Dendritic cell treated with granulocyte-macrophage colony-stimulating factor and Interleukin-4, amounts not matched to agents 40 ng/mL and 50 ng/mL, for 4 days (primary cell): ENCODE results near the gene STX17.

Source experiments
- H3K27ac Mint-ChIP-seq: one replicate; pipeline ENCODE4 v1.8.0; 2022; ENCODE audit warnings: mild to moderate bottlenecking, mixed read lengths
- H3K27me3 Mint-ChIP-seq: one replicate; pipeline ENCODE4 v1.8.0; 2022; ENCODE audit warnings: mild to moderate bottlenecking, mixed read lengths
- H3K36me3 Mint-ChIP-seq: one replicate; pipeline ENCODE4 v1.8.0; 2022; ENCODE audit warnings: low read depth, mixed read lengths
- H3K4me1 Mint-ChIP-seq: one replicate; pipeline ENCODE4 v1.8.0; 2022; ENCODE audit warnings: low read depth, mixed read lengths
- H3K4me3 Mint-ChIP-seq: one replicate; pipeline ENCODE4 v1.8.0; 2022; ENCODE audit warnings: mild to moderate bottlenecking, moderate library complexity, mixed read lengths
- H3K9me3 Mint-ChIP-seq: one replicate; pipeline ENCODE4 v1.8.0; 2022; ENCODE audit warnings: mixed read lengths
- intact Hi-C: fragments of 100-400 bp; cut with micrococcal nuclease; formaldehyde crosslinking; loops from one replicate; pipeline ENCODE4 v1.15.0; 2022

Gene STX17

DNA sequence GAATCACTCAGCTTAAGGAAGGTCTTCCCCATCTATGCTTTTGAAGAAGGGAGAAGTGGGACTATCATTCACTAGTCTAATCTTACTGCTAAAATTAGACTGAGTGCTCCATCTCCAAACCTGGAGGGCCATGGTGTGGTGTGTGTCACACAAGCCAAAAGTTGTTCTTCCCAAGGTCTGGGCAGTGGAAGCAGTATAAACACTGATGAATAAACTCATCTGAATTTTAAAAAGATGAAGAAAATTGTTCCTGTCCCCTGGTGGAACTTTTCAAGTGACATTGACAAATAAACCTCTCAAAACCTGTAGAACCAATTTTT is 16.2 kb downstream of the STX17 start:
- no peaks in the 10 kb centered on the region for H3K4me1 Mint-ChIP-seq
- no peak overlapping the region for H3K27ac Mint-ChIP-seq
- peaks cover 30% of the 10 kb centered on the region for H3K9me3 Mint-ChIP-seq
- no peaks in the 10 kb centered on the region for H3K27me3 Mint-ChIP-seq
- H3K4me3 Mint-ChIP-seq = no peak overlapping the region
- peaks cover 76% of the 10 kb centered on the region for H3K36me3 Mint-ChIP-seq
- intact Hi-C loops = no loop called here

DNA sequence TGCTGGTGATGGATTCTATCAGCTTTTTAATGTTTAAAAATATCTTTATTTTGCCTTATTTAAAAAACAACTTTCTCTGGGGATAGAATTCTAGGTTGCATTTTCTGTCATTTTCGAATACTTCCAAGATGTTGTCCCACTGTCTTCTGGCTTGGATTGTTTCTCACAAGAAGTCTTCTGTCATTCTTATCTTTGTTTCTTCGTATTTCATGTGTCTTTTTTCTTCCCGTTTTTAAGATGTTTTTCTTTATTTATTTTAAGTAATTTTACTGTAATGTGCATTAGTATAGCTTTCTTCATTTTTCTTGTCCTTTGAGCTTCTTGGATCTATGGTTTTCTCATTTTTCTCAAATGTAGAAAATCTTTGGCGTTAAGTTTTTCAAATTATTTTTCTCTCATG is 19.1 kb downstream of the STX17 start:
- no peaks in the 10 kb centered on the region for H3K4me1 Mint-ChIP-seq
- H3K9me3 Mint-ChIP-seq = peaks cover 30% of the 10 kb centered on the region
- H3K36me3 Mint-ChIP-seq = peaks cover 65% of the 10 kb centered on the region
- intact Hi-C loops = no loop called here
- no peaks in the 10 kb centered on the region for H3K27me3 Mint-ChIP-seq
- no peak overlapping the region for H3K4me3 Mint-ChIP-seq
- no peak overlapping the region for H3K27ac Mint-ChIP-seq

DNA sequence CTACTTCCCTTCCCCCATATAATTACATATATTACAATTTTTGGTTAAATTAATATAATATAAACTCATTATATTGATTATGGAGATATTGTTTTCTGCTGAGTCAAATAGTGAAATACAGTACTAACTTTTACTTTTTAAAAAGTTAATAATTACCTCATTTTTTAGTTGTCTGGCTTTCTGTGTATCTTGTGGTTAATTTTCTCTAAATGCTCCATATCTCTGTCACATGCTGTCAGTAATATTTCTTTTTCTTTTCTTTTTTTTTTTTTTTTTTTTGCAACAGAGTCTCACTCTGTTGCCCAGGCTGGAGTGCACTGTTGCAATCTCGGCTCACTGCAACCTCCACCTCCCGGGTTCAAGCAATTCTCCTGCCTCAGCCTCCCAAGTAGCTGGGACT is 23.2 kb downstream of the STX17 start:
- peaks cover 17% of the 10 kb centered on the region for H3K9me3 Mint-ChIP-seq
- H3K27me3 Mint-ChIP-seq = no peaks in the 10 kb centered on the region
- intact Hi-C loops = no loop called here
- no peaks in the 10 kb centered on the region for H3K4me1 Mint-ChIP-seq
- H3K4me3 Mint-ChIP-seq = no peak overlapping the region
- no peak overlapping the region for H3K27ac Mint-ChIP-seq
- peaks cover 42% of the 10 kb centered on the region for H3K36me3 Mint-ChIP-seq

DNA sequence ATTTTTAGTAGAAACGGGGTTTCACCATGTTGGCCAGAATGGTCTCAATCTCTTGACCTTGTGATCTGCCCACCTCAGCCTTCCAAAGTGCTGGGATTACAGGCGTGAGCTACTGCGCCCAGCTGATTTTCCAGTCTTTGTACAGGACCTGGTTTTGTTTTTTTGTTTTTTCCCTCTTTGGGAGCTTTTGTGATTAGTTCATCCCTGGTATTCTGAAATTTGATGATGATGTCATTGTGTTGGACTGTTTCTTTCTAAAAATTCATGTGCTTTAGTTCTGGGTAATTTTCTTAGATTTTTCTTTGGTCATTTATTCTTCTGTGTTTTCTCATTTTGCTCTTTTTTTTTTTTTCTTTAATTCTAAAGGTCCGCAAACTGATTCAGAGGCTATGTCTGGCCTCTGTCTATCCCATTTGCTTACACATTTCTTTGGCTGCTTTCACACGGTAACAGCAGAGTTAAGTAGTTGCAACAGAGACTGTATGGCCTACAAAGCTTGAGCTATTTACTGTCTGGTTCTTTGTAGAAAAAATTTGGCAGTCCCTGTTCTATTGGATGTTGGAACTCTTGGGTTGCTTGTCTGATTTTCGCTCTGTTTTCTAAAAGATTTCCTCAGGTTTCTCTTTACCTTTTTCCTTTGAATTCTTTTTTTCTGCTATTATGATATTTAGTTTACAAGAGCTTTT is 24.8 kb downstream of the STX17 start:
- intact Hi-C loops = no loop called here
- Mint-ChIP-seq H3K27ac (no peak overlapping the region), H3K27me3 (no peaks in the 10 kb centered on the region), H3K36me3 (peaks cover 27% of the 10 kb centered on the region), H3K4me3 (no peak overlapping the region), H3K9me3 (peaks cover under 1% of the 10 kb centered on the region), H3K4me1 (no peaks in the 10 kb centered on the region)

DNA sequence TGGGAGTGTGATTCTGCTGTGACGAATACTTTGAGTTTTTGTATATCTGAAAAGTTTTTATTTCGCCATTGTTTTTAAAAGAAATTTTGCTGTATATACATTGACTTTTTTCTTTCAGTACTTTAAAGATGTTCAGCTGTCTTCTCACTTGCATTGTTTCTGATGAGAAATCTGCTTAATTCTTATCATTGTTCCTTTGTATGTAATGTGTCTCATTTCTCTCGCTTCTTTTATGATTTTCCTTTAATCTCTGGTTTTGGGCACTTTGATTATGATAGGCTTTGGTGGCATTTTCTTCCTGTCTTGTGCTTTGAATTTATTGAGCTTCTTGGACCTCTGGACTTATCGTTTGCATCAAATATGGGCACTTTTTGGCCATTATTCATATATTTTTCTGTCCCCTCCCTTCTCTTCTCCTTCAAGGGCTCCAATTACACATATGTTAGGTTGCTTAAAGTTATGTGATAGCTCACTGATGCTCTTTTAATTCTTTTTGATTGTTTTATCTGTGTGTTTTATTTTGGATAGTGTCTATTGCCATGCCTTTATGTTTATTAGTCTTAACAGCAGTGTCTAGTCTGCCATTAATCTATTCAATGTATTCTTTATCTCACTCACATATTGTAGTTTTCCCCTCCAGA is 30.6 kb downstream of the STX17 start:
- Mint-ChIP-seq H3K4me1 (no peaks in the 10 kb centered on the region), H3K27me3 (no peaks in the 10 kb centered on the region), H3K36me3 (peaks cover 16% of the 10 kb centered on the region), H3K27ac (no peak overlapping the region), H3K9me3 (peaks cover 17% of the 10 kb centered on the region), H3K4me3 (no peak overlapping the region)
- intact Hi-C loops = no loop called here

DNA sequence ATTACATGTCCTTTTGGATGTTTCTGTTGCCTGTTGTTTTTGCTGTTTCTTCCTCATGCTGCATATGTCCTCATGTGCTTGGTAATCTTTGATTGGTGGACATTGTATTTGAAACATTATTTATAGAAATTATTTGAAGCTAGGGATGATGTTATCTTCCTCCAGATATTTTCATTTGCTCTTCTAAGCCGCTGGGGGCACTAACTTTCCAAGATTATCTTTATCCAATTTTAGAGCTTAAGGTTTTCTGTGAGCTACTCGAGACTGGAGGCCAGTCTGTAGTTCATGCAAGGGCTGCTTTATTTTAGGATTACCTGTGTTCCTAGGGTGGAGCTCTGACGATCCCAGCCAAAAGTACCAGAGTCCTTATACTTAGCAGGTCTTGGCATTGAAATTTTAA is 40.9 kb downstream of the STX17 start:
- Mint-ChIP-seq H3K27ac (no peak overlapping the region), H3K9me3 (no peaks in the 10 kb centered on the region), H3K36me3 (peaks cover 7% of the 10 kb centered on the region), H3K4me1 (no peaks in the 10 kb centered on the region), H3K27me3 (no peaks in the 10 kb centered on the region), H3K4me3 (no peak overlapping the region)
- intact Hi-C loops = no loop called here

DNA sequence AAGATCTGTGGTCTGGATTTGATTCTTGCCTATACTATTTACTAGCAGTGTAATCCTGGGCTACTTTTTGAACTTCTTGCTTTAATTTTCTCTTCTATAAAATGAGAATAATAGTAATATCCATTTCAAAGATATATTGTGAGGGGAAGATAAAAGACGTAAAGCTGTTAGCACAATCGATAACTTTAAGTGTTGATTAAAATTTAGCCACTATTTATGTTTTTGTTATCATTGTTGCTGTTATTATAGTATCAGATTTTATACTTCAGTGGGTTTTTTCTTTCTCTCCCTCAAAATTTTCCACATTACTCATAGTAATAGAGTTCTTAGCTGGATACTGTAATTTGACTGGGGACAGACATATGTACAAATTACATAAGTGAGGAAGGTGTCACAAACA is 42.0 kb downstream of the STX17 start:
- H3K9me3 Mint-ChIP-seq = no peaks in the 10 kb centered on the region
- no peak overlapping the region for H3K4me3 Mint-ChIP-seq
- no peaks in the 10 kb centered on the region for H3K27me3 Mint-ChIP-seq
- no peak overlapping the region for H3K27ac Mint-ChIP-seq
- H3K36me3 Mint-ChIP-seq = peaks cover 7% of the 10 kb centered on the region
- H3K4me1 Mint-ChIP-seq = no peaks in the 10 kb centered on the region
- intact Hi-C loops = no loop called here

DNA sequence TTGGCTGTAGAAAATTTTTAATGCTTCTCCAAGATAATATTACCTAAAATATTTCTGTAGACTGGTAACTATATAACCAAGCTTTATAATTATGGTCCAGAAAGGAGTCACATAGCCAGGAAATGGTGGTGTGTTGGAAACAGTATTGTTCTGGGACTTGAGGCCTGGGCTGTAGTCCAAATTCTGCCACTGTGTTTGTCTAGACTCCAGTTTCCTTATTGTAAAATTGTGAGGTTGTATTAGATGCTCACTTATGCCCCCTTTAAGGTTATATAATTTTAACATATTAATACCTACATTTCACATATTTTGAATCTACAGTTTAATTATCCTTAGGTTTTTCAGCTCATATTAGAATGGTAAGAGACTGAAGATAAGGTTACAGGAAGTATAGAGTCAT is 42.4 kb downstream of the STX17 start:
- Mint-ChIP-seq H3K36me3 (peaks cover 7% of the 10 kb centered on the region), H3K27ac (no peak overlapping the region), H3K4me1 (no peaks in the 10 kb centered on the region), H3K27me3 (no peaks in the 10 kb centered on the region), H3K4me3 (no peak overlapping the region), H3K9me3 (no peaks in the 10 kb centered on the region)
- intact Hi-C loops = no loop called here

DNA sequence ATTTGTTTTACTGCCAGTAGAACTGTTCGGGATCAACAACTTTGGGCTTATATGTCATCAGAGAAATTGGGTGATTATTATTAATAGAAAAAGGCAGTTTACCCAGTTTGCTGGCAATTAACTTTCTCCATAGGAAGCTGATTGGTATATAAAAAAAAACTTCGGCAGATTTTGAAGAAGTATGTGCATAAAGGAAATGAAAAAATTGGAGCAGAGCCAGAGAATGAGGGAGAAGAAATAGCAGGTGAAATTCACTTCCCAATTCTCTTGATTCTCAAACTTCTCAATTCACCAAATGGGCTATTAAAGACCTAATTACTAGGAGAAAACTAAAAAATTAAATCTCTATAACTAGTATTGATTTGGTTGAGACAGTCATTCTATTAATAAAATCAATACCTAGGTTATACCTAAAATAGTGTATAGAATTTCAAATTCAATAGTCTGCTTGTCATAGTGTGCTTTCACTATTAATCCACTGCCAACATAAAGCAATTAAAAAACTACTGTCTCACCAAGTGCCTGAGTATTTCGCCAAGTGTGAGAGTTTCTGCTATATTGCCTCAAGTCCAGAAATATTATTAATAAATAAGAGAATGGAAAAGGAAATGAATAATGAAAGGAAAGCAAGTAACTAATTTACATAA is 47.5 kb downstream of the STX17 start:
- H3K27me3 Mint-ChIP-seq = no peaks in the 10 kb centered on the region
- no peak overlapping the region for H3K4me3 Mint-ChIP-seq
- H3K36me3 Mint-ChIP-seq = peaks cover 12% of the 10 kb centered on the region
- intact Hi-C loops = no loop called here
- H3K9me3 Mint-ChIP-seq = no peaks in the 10 kb centered on the region
- H3K27ac Mint-ChIP-seq = no peak overlapping the region
- no peaks in the 10 kb centered on the region for H3K4me1 Mint-ChIP-seq

DNA sequence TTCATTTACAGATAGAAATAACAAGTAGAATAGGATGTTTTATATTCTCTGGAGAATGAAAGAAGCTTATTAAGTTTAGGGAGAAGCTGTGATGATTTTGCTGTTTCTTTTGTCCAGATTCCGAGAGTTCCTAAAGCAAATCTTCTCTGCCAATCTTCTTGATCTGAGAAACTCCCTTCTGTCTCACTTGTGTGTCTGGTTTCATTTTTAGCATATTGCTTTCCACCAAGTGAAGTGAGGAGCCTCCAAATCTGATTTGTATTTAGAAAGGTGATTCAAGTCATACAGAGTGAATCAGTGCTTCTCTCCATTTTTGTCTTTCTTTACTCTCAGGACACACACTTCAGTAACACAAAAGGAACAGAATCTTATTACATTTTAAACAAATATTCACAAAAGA is 48.4 kb downstream of the STX17 start:
- no peaks in the 10 kb centered on the region for H3K4me1 Mint-ChIP-seq

DNA sequence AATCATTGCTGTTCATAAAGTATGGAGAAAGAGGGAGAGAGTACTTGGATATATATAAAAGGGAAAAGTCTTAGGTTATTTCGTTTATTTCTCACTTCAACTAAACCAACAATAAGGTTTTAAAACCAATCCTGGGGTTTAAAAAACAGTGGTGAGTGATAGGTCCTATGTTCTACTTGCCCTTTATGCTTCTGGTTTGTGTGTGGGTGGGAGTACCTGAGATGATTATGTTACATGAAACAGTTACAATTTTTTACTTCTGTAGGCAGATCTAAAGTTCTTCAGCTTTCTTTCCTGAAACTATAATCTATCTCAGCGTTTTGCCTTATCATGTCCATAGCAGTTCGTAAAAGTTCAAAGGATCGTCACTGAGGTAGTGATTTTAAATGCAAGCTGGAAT is 49.2 kb downstream of the STX17 start:
- H3K9me3 Mint-ChIP-seq = no peaks in the 10 kb centered on the region
- H3K4me3 Mint-ChIP-seq = no peak overlapping the region
- no peaks in the 10 kb centered on the region for H3K4me1 Mint-ChIP-seq
- H3K27ac Mint-ChIP-seq = no peak overlapping the region
- H3K36me3 Mint-ChIP-seq = peaks cover 16% of the 10 kb centered on the region
- intact Hi-C loops = no loop called here
- no peaks in the 10 kb centered on the region for H3K27me3 Mint-ChIP-seq

More for the DNA sequence above, 48.4 kb downstream of the STX17 start:
- H3K36me3 Mint-ChIP-seq = peaks cover 12% of the 10 kb centered on the region
- intact Hi-C loops = no loop called here
- H3K9me3 Mint-ChIP-seq = no peaks in the 10 kb centered on the region
- no peak overlapping the region for H3K4me3 Mint-ChIP-seq
- H3K27ac Mint-ChIP-seq = no peak overlapping the region
- no peaks in the 10 kb centered on the region for H3K27me3 Mint-ChIP-seq

DNA sequence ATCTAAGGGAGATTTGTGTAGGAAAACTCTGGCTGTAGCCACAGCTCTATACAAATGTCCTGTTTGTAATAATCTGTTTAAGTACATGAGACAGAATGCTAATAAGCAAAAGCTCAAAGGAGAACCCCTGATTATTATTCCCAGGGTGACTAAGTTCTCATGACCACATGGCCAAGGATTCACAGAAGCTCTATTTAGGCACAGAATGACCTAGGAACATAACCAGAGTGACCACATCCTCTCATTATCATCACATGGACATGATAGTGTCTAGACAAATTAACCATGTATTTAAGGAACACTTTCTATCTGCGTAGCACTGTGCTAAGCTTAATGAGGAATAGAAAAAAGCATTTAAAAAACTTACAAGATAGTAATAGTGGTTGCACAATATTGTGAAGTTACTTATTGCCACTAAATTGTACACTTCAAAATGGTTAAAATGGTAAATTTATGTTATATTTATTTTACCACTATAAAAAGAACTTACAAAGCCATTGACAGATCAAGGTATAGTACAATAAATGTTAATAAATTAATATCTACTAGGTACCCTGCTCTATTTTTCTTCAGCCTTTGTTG is 56.3 kb downstream of the STX17 start:
- Mint-ChIP-seq H3K9me3 (no peaks in the 10 kb centered on the region), H3K4me1 (no peaks in the 10 kb centered on the region), H3K36me3 (peaks cover 44% of the 10 kb centered on the region), H3K27ac (no peak overlapping the region), H3K4me3 (no peak overlapping the region), H3K27me3 (no peaks in the 10 kb centered on the region)
- intact Hi-C loops = no loop called here

DNA sequence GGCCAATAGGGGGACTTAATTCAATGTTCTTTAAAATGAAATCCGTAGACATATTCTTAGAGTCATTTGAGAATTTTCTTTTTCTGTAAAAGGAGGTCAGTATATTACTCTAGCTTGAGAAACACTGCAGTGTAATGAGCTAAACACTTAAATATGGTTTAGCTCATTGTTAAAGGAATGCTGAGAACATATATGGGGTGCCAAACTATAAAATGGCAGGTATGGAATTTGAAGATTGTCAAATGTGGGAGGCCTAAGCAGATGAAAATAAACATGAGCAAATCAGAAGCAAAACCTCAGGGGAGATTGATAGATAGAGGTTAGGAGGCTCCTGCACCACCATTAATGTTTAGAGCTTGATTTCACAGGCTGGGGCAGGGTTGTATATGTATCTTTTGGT is 57.9 kb downstream of the STX17 start:
- Mint-ChIP-seq H3K27ac (no peak overlapping the region), H3K9me3 (no peaks in the 10 kb centered on the region), H3K36me3 (peaks cover 56% of the 10 kb centered on the region), H3K27me3 (no peaks in the 10 kb centered on the region), H3K4me3 (no peak overlapping the region), H3K4me1 (no peaks in the 10 kb centered on the region)
- intact Hi-C loops = no loop called here

DNA sequence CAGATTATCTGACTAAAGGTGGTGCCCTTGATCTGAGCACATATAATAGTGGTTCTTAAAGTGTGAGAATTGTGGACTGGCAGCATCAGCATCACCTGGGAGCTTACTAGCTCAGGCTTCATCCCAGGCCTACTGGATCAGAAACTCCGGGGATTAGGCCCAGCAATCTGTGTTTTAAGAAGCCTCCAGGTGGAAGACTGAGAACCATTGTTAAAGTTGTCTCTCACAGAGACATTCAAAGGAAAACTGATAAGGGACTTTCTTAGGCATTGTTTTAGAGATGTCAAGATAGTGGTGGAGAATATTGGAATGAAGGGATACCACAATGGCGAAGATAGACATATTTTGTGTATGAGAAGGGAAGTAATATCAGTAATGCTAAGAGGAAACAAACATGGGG is 59.5 kb downstream of the STX17 start:
- Mint-ChIP-seq H3K36me3 (peaks cover 55% of the 10 kb centered on the region), H3K27me3 (no peaks in the 10 kb centered on the region), H3K4me3 (no peak overlapping the region), H3K4me1 (no peaks in the 10 kb centered on the region), H3K27ac (no peak overlapping the region), H3K9me3 (no peaks in the 10 kb centered on the region)
- intact Hi-C loops = no loop called here
